Epithelial cell of prostate (primary cell): ENCODE measurements around the gene CXCL1.

Experiments used
- DNase-seq: peaks from one replicate; pipeline ENCODE4 v3.0.0-alpha.2; 2011; ENCODE audit warnings: low read depth, low spot score
- H3K27ac ChIP-seq: fragments of 450-650 bp; 2 replicates; pipeline ENCODE4 v1.5.1; 2017; ENCODE audit warnings: mild to moderate bottlenecking

The CXCL1 gene

DNA sequence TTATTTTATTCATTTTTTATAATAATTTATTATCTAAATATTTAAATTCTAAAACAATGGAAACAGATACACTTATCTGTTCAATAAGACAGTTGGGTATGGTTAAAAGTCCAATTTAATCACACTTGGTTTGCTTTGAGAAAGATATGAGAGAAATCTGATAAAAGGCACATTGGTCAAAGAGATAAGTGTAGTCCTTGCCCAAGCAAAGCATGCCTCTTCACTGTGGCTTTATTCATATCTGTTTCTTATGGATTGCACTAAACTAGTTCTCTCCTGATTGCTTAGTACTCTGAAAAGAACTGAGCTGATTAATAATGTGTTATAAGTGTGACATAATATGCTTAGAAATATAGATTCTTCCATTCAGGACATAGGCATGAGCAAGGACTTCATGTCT, 39.8 kb downstream of the CXCL1 start:
- DNase-seq, result no peak
- H3K27ac ChIP-seq, result no peak overlapping the region

GRCh38 chr4:73911746-73912145, 42.6 kb downstream of the CXCL1 start:
- H3K27ac ChIP-seq, result no peak overlapping the region
- DNase-seq, result no peak

GRCh38 chr4:73912191-73912590, 43.0 kb downstream of the CXCL1 start:
- H3K27ac ChIP-seq, result no peak overlapping the region
- DNase-seq, result no peak

DNA sequence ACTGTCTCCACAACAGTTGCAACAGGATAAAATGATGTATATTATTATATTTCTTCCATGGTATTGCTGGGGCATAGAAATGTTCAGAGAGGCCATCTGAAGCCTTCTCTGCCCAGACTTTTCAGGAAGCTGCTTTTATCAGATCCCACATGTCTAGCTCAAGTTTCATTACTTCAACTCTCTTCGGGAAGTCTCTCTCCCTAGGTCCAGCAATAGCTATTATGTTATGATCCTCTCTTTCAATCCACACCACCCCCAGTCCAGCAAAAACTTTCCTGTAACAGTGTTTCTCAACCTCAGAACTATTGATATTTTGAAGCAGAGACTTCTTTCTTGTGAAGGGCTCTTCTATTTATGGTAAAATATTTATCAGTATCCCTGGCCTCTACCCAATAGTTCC, 44.9 kb downstream of the CXCL1 start:
- no peak for DNase-seq
- H3K27ac ChIP-seq, result no peak overlapping the region

GRCh38 chr4:73916172-73916925, 47.2 kb downstream of the CXCL1 start:
- no peak for DNase-seq
- H3K27ac ChIP-seq, result peak overlapping the region; percentile 51

DNA sequence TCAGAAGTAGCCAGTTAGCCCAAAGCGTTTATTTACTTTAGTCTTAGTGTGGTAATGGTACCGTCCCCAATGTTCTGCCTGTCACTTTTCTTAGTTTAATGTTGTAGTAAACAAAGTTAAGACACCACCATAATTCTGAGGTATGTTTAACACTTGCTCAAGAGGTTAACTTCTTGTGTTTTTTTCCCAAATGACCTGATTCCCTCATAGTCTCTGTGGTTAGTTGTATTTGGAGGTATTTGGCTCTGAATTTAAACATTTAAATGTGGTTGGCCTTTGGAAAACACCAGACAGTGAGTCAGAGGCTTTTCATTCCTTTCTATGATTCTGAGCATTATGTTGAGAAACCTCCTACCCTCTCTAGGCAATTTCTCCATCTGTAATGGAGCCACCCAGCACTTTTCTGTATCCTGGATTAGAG, 47.9 kb downstream of the CXCL1 start:
- peak overlapping the region; percentile 51 for H3K27ac ChIP-seq
- DNase-seq, result peak; percentile 63

DNA sequence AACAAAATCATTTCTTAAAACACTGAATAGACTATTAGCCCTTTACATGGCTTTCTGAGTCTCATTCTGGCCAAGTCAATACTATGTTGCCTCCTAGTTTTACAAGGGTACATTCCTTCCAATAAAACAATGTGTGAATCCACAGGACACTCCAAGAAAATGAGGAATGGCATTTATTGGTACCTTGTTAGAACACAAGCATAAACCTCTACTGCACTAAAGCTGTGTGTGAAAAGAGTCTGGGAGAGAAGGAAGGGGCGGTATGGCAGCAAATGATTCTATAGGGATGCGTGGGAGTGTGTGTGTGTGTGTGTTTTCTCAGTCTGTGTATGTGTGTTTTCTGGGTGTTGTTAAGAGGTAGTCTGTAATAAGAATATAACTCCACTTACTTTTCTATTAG, 48.9 kb downstream of the CXCL1 start:
- no peak overlapping the region for H3K27ac ChIP-seq
- no peak for DNase-seq

GRCh38 chr4:73919691-73920090, 50.5 kb downstream of the CXCL1 start:
- DNase-seq, result no peak
- no peak overlapping the region for H3K27ac ChIP-seq
